K562 (cell line): ENCODE data around the gene ANTKMT. TPM values are rescaled to one million over a fixed set of nuclear protein-coding genes. Genes with fewer than 3 reads are reported as not detected.

Source experiments
- ARID2 ChIP-seq: fragments of 450-650 bp; IDR thresholded peaks from 2 replicates; pipeline ENCODE4 v1.6.1; 2017; ENCODE audit warnings: antibody characterized with exemption, mild to moderate bottlenecking
- CBX1 ChIP-seq: sonication (generic); IDR thresholded peaks from 2 replicates; pipeline ENCODE4 v1.6.1; 2016; ENCODE audit warnings: antibody characterized with exemption, low read depth, mild to moderate bottlenecking
- CHCHD3 ChIP-seq: fragments of 250-450 bp; sonication (Bioruptor Pico); IDR thresholded peaks from 2 replicates; pipeline ENCODE4 v2.1.2; 2022; ENCODE audit warnings: mild to moderate bottlenecking
- JUND ChIP-seq, 2 experiments: IDR thresholded peaks; 2 replicates in 1 of 2; 3 replicates in 1 of 2; pipeline ENCODE4 v1.6.1; 2011; ENCODE audit warnings: borderline replicate concordance in 2 of 2, low read depth in 2 of 2, low read length in 2 of 2, improper control_type of control experiment in 1 of 2, missing biosample characterization in 1 of 2, missing genetic modification characterization in 1 of 2, missing genetic modification reagents in 1 of 2
- KAT7 ChIP-seq: sonication (generic); formaldehyde crosslinking; IDR thresholded peaks from 2 replicates; pipeline ENCODE4 v1.8.0; 2022; ENCODE audit warnings: missing genetic modification reagents, mild to moderate bottlenecking, borderline replicate concordance
- LCOR ChIP-seq: sonication (generic); formaldehyde crosslinking; IDR thresholded peaks from 2 replicates; pipeline ENCODE4 v1.8.0; 2022; ENCODE audit warnings: mild to moderate bottlenecking, missing genetic modification reagents
- MAFF ChIP-seq: IDR thresholded peaks from 2 replicates; pipeline ENCODE4 v1.6.1; 2012; ENCODE audit warnings: low read length, improper control_type of control experiment
- MAZ ChIP-seq, 2 experiments: fragments of 450-650 bp in 1 of 2; sonication (generic) in 1 of 2; formaldehyde crosslinking; IDR thresholded peaks in 1 of 2; conservative IDR thresholded peaks in 1 of 2; 2 replicates each; pipeline versions ENCODE4 v1.4.0 to v1.5.0; 2020; ENCODE audit warnings: mild to moderate bottlenecking in 1 of 2, missing genetic modification reagents in 1 of 2
- MCM7 ChIP-seq, 2 experiments: fragments of 450-650 bp; IDR thresholded peaks; 2 replicates each; pipeline ENCODE4 v1.6.1; 2016 to 2018
- OTX1 ChIP-seq: fragments of 450-650 bp; formaldehyde crosslinking; IDR thresholded peaks from 2 replicates; pipeline ENCODE4 v1.4.0; 2022; ENCODE audit warnings: mild to moderate bottlenecking
- PRPF4 ChIP-seq: fragments of 200-400 bp; formaldehyde crosslinking; IDR thresholded peaks from one replicate; pipeline ENCODE4 v1.6.1; 2017; ENCODE audit warnings: low read length, low read depth, mild to moderate bottlenecking; ENCODE audit not compliant: insufficient read depth, poor library complexity, severe bottlenecking
- RBM14 ChIP-seq: fragments of 200-400 bp; formaldehyde crosslinking; IDR thresholded peaks from 2 replicates; pipeline ENCODE4 v1.6.1; 2018; ENCODE audit warnings: low read depth, mild to moderate bottlenecking, low read length, moderate library complexity, borderline replicate concordance; ENCODE audit not compliant: insufficient read depth
- RBM22 ChIP-seq: fragments of 200-400 bp; formaldehyde crosslinking; IDR thresholded peaks from 2 replicates; pipeline ENCODE4 v1.6.1; 2018; ENCODE audit warnings: low read length, low read depth; ENCODE audit not compliant: poor library complexity, severe bottlenecking
- RCOR1 ChIP-seq, 2 experiments: IDR thresholded peaks; 2 replicates each; pipeline ENCODE4 v1.6.1; 2012; ENCODE audit warnings: low read depth in 2 of 2, low read length in 2 of 2, borderline replicate concordance in 1 of 2, improper control_type of control experiment in 1 of 2
- SRSF1 ChIP-seq: fragments of 200-400 bp; formaldehyde crosslinking; IDR thresholded peaks from 2 replicates; pipeline ENCODE4 v1.6.1; 2017; ENCODE audit warnings: mild to moderate bottlenecking, low read depth, low read length, moderate library complexity
- TAF1 ChIP-seq: IDR thresholded peaks from 2 replicates; pipeline ENCODE4 v1.6.1; 2011; ENCODE audit warnings: mild to moderate bottlenecking, low read length, moderate library complexity; ENCODE audit not compliant: insufficient read depth, control insufficient read depth, severe bottlenecking; ENCODE audit errors: extremely low read depth
- ZNF444 ChIP-seq: fragments of 250-450 bp; sonication (Bioruptor Pico); IDR thresholded peaks from 2 replicates; pipeline ENCODE4 v1.4.0; 2020; ENCODE audit warnings: mild to moderate bottlenecking, moderate library complexity
- polyA plus RNA-seq, 8 experiments: library from polyadenylated mRNA; depleted of rRNA in 4 of 8; stranded (reverse) in 5 of 8; unstranded in 3 of 8; fragments of >200 nt; fragmentation: Nextera tagmentation in 2 of 8; fragmentation: Illumina TruSeq in 1 of 8; extraction: Ambion mirVana in 2 of 8; extraction: Trizol in 1 of 8; gene quantifications; 2 replicates each; pipeline versions ENCODE4 v1.2.1 to v1.2.3, GENCODE V29; 2011 to 2014; ENCODE audit warnings: inconsistent platforms in 1 of 8, missing spikeins in 1 of 8
- total RNA-seq, 7 experiments: library from RNA; depleted of rRNA in 6 of 7; stranded (reverse); fragments of >200 nt in 6 of 7; fragmentation: Illumina TruSeq in 2 of 7; extraction: Trizol in 2 of 7; gene quantifications; 2 replicates each; pipeline versions ENCODE4 v1.2.1 to v1.2.3, GENCODE V29; 2011 to 2021; ENCODE audit warnings: low replicate concordance in 1 of 7
- TF ChIP-seq, protein P1 (sequence below): sonication (generic); formaldehyde crosslinking; IDR thresholded peaks from 2 replicates; pipeline ENCODE4 v1.8.1; 2023; ENCODE audit warnings: mild to moderate bottlenecking, missing genetic modification reagents

The ANTKMT gene
- total and polyA plus RNA-seq, 9 of the 15 experiments (the other 6 are each of a cell fraction or from before 2014, with no cell fraction given) = 0.58 to 217 (median 19.1) TPM

DNA sequence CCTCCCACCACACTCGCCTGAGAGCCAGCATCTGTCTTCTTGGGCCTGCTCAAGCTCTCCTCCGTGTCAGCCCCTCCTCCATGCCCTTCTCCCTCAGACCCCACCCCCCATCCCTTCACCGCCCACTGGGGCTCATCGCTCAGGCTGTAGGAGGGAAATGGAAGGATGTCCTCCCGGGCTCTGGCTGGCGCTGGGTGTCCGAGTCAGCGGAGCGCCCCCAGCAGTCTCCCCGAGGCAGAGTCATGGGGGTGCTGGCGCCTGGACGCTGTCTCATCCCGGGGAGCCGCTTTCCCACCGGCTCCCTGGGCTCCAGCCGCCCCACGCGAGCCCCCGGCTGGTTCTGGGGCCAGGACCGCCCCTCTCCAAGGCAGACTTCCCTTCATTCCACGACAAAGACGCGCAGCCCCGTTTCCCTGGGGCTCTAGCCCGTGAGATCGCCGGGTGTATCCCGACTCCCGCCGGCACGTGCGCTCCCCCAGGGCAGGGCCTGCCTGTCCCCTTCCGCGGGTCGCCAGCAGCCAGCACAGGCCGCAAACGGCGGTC is 428 bp upstream of the ANTKMT start (continued):
- TF ChIP-seq ZNF444 (CRISPR knock-in tag) = no peak
- TF ChIP-seq TAF1 = peak; percentile 14
- TF ChIP-seq RCOR1 (IDR thresholded peaks at IDR 0.05; ENCODE audit: borderline replicate concordance in 1 of 2, low read depth in 2 of 2, low read length in 2 of 2) = peak in 1 of 2 experiments; percentile 61; a peak in 1 of 4 replicates
- no peak for TF ChIP-seq ARID2
- TF ChIP-seq MAZ (CRISPR knock-in tag; conservative IDR thresholded peaks at IDR 0.05 in 1 of 2, IDR thresholded peaks at IDR 0.05 in 1 of 2) = peak in 1 of 2 experiments; percentile 72; a peak in 2 of 4 replicates
- 0 out of 2 replicates have a peak, but pooled peaks have one; percentile 38 for TF ChIP-seq CBX1
- TF ChIP-seq SRSF1 = no peak
- TF ChIP-seq, protein P1, sequence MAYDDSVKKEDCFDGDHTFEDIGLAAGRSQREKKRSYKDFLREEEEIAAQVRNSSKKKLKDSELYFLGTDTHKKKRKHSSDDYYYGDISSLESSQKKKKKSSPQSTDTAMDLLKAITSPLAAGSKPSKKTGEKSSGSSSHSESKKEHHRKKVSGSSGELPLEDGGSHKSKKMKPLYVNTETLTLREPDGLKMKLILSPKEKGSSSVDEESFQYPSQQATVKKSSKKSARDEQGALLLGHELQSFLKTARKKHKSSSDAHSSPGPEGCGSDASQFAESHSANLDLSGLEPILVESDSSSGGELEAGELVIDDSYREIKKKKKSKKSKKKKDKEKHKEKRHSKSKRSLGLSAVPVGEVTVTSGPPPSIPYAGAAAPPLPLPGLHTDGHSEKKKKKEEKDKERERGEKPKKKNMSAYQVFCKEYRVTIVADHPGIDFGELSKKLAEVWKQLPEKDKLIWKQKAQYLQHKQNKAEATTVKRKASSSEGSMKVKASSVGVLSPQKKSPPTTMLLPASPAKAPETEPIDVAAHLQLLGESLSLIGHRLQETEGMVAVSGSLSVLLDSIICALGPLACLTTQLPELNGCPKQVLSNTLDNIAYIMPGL (CRISPR knock-in tag) = 0 out of 2 replicates have a peak, but pooled peaks have one; percentile 42
- no peak for TF ChIP-seq CHCHD3 (CRISPR knock-in tag)
- TF ChIP-seq MCM7 (IDR thresholded peaks at IDR 0.05) = no peak
- TF ChIP-seq KAT7 (CRISPR knock-in tag) = peak; percentile 80; the same call in 1 of the 2 replicates
- 0 out of 2 replicates have a peak, but pooled peaks have one; percentile 55 for TF ChIP-seq RBM14
- no peak for TF ChIP-seq OTX1 (CRISPR knock-in tag)
- no peak for TF ChIP-seq MAFF
- TF ChIP-seq RBM22 = peak; percentile 28
- TF ChIP-seq LCOR = peak; percentile 58; the same call in 1 of the 2 replicates
- TF ChIP-seq JUND (IDR thresholded peaks at IDR 0.05; ENCODE audit: borderline replicate concordance, low read depth, low read length) = peak; percentile 25; the same call in 1 of the 2 replicates
- TF ChIP-seq JUND (tag; IDR thresholded peaks at IDR 0.05; ENCODE audit: borderline replicate concordance, low read depth, low read length) = no peak; the same call in 2 of the 3 replicates
- TF ChIP-seq PRPF4 = peak; percentile 0
